ENCODE measurements around the gene ANXA1. TPM values are rescaled to one million over a fixed set of nuclear protein-coding genes. Genes with fewer than 3 reads are reported as not detected.
A peak's percentile ranks its signal among the peaks of the same experiment; 100 is the strongest.
"Not testable (repeated sequence)": the region's sequence is repeated elsewhere in the genome, so short reads cannot be mapped to it uniquely, and the experiment has no call there.

ANXA1 gene
- polyA plus RNA-seq, 4 donors = 19.0 to 84.1 (median 38.1) TPM

DNA sequence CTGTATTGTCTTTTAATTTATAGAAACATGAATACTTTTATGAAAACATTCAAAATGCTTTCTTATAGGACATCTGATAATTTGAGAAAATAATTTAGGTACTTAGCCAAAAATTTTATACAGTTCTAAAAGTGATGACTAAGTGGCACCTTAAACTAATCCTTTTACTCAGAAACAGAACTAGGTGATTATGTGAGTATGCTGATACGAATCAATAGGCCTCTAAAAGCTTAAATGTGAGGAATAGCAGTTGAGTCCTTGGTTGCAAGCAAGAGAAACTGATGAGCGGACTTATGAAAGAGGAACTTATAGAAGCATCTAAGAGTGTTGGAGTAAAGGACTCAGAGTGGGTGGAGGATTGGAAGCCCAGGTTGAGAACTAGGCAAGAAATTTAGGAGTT, 26.4 kb downstream of the ANXA1 start:
- DNase-seq (no peak), FAIRE-seq (no peak)
- Histone ChIP-seq H3K9me3 (ENCODE audit: control insufficient read depth in 2 of 2, insufficient read depth in 1 of 2, low read depth in 1 of 2, low read length in 1 of 2) (no peaks in the 10 kb centered on the region), H3K27me3 (ENCODE audit: control insufficient read depth in 3 of 3, insufficient read depth in 3 of 3, low read length in 3 of 3) (no peaks in the 10 kb centered on the region), H3K27ac (ENCODE audit: low read depth in 1 of 3, low read length in 2 of 3) (no peak overlapping the region), H3K36me3 (ENCODE audit: control insufficient read depth in 3 of 3, insufficient read depth in 2 of 3, low read depth in 1 of 3, low read length in 3 of 3) (no peaks in the 10 kb centered on the region), H3K4me3 (ENCODE audit: low read depth in 1 of 3, low read length in 3 of 3) (no peak overlapping the region), H3K4me1 (ENCODE audit: control insufficient read depth in 3 of 3, insufficient read depth in 2 of 3, low read depth in 1 of 3, low read length in 2 of 3) (no peaks in the 10 kb centered on the region)
- WGBS, 3 donors = 68 to 88% (median 86%) methylated on average over 2 of the region's 2 CpGs

DNA sequence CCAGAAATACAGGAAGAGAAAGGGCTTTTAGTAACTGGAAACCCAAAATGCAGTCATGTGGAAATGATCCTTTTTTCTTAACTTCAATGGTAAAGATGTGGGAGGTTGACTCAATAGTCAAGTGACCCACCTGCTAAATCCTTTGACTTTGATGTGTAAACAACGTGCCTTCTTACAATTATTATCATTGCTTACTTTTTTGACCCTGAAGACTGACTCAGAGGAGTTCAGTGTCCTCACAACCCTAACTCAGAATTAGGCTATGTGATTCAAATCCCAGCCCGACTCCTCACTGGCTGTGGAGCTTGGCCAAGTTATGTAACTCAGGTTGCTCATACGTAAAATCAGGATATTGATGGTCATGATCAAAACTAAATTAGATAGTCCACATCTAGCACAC, 27.9 kb downstream of the ANXA1 start:
- H3K36me3 ChIP-seq (ENCODE audit: control insufficient read depth in 3 of 3, insufficient read depth in 2 of 3, low read depth in 1 of 3, low read length in 3 of 3) = no peaks in the 10 kb centered on the region
- FAIRE-seq (no peak), DNase-seq (no peak)
- H3K27ac ChIP-seq (ENCODE audit: low read depth in 1 of 3, low read length in 2 of 3) = no peak overlapping the region
- 54 to 69% (median 62%) methylated on average over 3 of the region's 3 CpGs for WGBS, 3 donors
- H3K4me1 ChIP-seq (ENCODE audit: control insufficient read depth in 3 of 3, insufficient read depth in 2 of 3, low read depth in 1 of 3, low read length in 2 of 3) = no peaks in the 10 kb centered on the region
- no peak overlapping the region for H3K4me3 ChIP-seq (ENCODE audit: low read depth in 1 of 3, low read length in 3 of 3)
- no peaks in the 10 kb centered on the region for H3K27me3 ChIP-seq (ENCODE audit: control insufficient read depth in 3 of 3, insufficient read depth in 3 of 3, low read length in 3 of 3)
- no peaks in the 10 kb centered on the region for H3K9me3 ChIP-seq (ENCODE audit: control insufficient read depth in 2 of 2, insufficient read depth in 1 of 2, low read depth in 1 of 2, low read length in 1 of 2)

DNA sequence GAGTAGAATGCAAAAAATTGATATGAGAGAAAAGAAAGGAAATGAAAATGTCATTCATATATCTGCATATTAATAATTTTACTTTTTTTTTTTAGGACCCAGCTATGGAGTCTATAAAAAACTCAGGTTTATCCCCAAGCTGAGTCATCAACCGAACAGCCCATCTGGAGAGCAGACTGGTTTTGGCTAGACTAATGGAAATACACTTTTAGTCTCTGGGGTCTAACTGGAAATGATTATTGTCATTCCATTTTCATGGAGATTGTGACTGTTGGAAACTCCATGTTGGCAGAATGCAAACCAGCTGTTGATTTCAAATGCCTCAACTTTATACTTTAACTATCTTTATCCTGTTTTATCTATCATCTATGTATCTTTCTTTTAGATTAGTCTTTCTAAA, 28.7 kb downstream of the ANXA1 start:
- Histone ChIP-seq H3K27ac (ENCODE audit: low read depth in 1 of 3, low read length in 2 of 3) (no peak overlapping the region), H3K9me3 (ENCODE audit: control insufficient read depth in 2 of 2, insufficient read depth in 1 of 2, low read depth in 1 of 2, low read length in 1 of 2) (no peaks in the 10 kb centered on the region), H3K4me3 (ENCODE audit: low read depth in 1 of 3, low read length in 3 of 3) (no peak overlapping the region), H3K36me3 (ENCODE audit: control insufficient read depth in 3 of 3, insufficient read depth in 2 of 3, low read depth in 1 of 3, low read length in 3 of 3) (no peaks in the 10 kb centered on the region), H3K4me1 (ENCODE audit: control insufficient read depth in 3 of 3, insufficient read depth in 2 of 3, low read depth in 1 of 3, low read length in 2 of 3) (no peaks in the 10 kb centered on the region), H3K27me3 (ENCODE audit: control insufficient read depth in 3 of 3, insufficient read depth in 3 of 3, low read length in 3 of 3) (no peaks in the 10 kb centered on the region)
- DNase-seq (no peak), FAIRE-seq (no peak)
- WGBS, 3 donors = 65 to 75% (median 73%) methylated on average over 1 of the region's 1 CpG

DNA sequence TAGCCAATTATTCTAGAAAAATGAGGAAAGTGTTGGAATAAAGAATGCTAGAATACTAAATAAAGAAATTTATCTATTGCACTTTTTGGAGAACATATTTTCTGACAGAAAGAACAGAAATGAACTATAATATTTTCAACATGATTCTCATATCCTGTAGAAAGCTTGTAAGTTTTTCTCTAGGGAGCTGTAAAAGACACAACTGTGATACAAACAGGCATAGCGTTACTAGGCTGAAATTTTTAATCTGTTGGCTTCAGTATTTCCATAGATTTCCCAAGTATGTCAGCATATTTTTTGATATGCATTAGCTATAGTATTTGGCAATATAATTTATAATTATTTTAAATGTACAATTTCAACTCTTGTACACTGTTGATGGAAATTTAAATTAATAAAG, 31.3 kb downstream of the ANXA1 start:
- no peak overlapping the region for H3K27ac ChIP-seq (ENCODE audit: low read depth in 1 of 3, low read length in 2 of 3)
- no peaks in the 10 kb centered on the region for H3K4me1 ChIP-seq (ENCODE audit: control insufficient read depth in 3 of 3, insufficient read depth in 2 of 3, low read depth in 1 of 3, low read length in 2 of 3)
- peaks cover 0 to 3% of the 10 kb centered on the region in 2 donors for H3K9me3 ChIP-seq (ENCODE audit: control insufficient read depth in 2 of 2, insufficient read depth in 1 of 2, low read depth in 1 of 2, low read length in 1 of 2)
- FAIRE-seq (no peak), DNase-seq (no peak)
- H3K27me3 ChIP-seq (ENCODE audit: control insufficient read depth in 3 of 3, insufficient read depth in 3 of 3, low read length in 3 of 3) = no peaks in the 10 kb centered on the region
- H3K36me3 ChIP-seq (ENCODE audit: control insufficient read depth in 3 of 3, insufficient read depth in 2 of 3, low read depth in 1 of 3, low read length in 3 of 3) = no peaks in the 10 kb centered on the region
- H3K4me3 ChIP-seq (ENCODE audit: low read depth in 1 of 3, low read length in 3 of 3) = no peak overlapping the region
- 95 to 98% (median 95%) methylated on average over 1 of the region's 1 CpG for WGBS, 3 donors

DNA sequence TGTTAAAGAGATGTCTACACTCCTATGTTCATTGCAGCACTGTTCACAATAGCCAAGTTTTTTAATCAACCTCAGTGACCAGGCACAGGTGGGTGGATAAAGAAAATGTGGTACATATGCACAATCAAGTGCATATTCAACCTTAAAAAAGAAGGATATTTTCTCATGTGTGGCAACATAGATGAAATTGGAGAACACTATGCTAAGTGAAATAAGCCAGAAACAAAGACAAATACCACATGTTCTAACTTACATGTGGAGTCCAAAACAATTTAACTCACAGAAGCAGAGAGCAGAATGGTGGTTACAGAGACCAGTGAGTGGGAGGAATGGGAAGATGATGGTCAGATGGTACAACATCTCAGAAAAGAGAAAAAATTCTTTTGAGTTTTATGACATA, 31.8 kb downstream of the ANXA1 start:
- no peak overlapping the region for H3K4me3 ChIP-seq (ENCODE audit: low read depth in 1 of 3, low read length in 3 of 3)
- no peak overlapping the region for H3K27ac ChIP-seq (ENCODE audit: low read depth in 1 of 3, low read length in 2 of 3)
- H3K27me3 ChIP-seq (ENCODE audit: control insufficient read depth in 3 of 3, insufficient read depth in 3 of 3, low read length in 3 of 3) = no peaks in the 10 kb centered on the region
- H3K36me3 ChIP-seq (ENCODE audit: control insufficient read depth in 3 of 3, insufficient read depth in 2 of 3, low read depth in 1 of 3, low read length in 3 of 3) = no peaks in the 10 kb centered on the region
- H3K9me3 ChIP-seq (ENCODE audit: control insufficient read depth in 2 of 2, insufficient read depth in 1 of 2, low read depth in 1 of 2, low read length in 1 of 2) = peaks cover 0 to 3% of the 10 kb centered on the region in 2 donors
- no peak for FAIRE-seq
- no peaks in the 10 kb centered on the region for H3K4me1 ChIP-seq (ENCODE audit: control insufficient read depth in 3 of 3, insufficient read depth in 2 of 3, low read depth in 1 of 3, low read length in 2 of 3)
- DNase-seq = no peak

DNA sequence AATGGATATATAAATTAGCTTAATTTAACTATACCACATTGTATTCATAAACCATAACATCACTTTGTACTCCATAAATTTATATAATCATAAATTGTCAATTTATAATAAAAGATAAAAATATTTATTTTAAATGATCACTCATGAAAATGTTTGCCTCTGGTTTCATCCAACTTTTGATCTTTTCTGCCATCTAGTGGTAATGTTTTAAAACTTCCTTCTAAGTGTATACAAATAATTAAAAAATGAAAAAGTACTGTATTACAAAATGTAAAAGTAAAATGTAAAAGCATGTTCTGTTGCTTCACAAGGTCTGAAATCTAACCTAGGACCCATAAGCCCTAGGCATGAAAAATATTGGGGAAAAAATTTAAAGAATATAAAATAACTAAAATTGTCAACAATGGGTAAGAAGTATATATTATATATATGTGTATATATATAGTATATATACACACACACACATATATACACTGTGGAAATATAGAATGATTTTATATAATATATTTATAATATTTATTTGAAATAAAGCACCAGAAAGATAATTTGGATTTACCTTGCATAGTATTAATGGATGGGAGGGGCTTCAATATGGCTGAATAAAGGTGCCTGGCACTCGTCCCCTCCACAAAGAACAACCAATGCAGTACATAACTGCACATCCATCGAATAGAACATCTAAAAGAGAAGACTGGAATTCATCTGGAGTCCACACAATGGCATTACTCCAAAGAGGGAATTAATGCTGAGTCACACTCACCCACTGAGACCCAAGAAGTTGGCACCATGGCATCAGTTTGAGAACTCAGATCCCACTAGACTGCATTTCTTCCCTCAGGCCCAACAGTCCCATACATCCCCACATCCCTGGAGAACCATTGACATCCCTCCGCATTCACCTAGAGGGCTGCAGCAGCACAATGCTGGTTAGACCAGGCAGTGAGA, 32.5 kb downstream of the ANXA1 start:
- FAIRE-seq (peak; percentile 99), DNase-seq (peak; percentile 43 to 53)
- WGBS, 3 donors = 49 to 58% (median 52%) methylated on average over 3 of the region's 3 CpGs
- no peaks in the 10 kb centered on the region for H3K36me3 ChIP-seq (ENCODE audit: control insufficient read depth in 3 of 3, insufficient read depth in 2 of 3, low read depth in 1 of 3, low read length in 3 of 3)
- no peak overlapping the region for H3K4me3 ChIP-seq (ENCODE audit: low read depth in 1 of 3, low read length in 3 of 3)
- H3K9me3 ChIP-seq (ENCODE audit: control insufficient read depth in 2 of 2, insufficient read depth in 1 of 2, low read depth in 1 of 2, low read length in 1 of 2) = peaks cover 0 to 3% of the 10 kb centered on the region in 2 donors
- no peaks in the 10 kb centered on the region for H3K27me3 ChIP-seq (ENCODE audit: control insufficient read depth in 3 of 3, insufficient read depth in 3 of 3, low read length in 3 of 3)
- H3K27ac ChIP-seq (ENCODE audit: low read depth in 1 of 3, low read length in 2 of 3) = no peak overlapping the region
- no peaks in the 10 kb centered on the region for H3K4me1 ChIP-seq (ENCODE audit: control insufficient read depth in 3 of 3, insufficient read depth in 2 of 3, low read depth in 1 of 3, low read length in 2 of 3)

DNA sequence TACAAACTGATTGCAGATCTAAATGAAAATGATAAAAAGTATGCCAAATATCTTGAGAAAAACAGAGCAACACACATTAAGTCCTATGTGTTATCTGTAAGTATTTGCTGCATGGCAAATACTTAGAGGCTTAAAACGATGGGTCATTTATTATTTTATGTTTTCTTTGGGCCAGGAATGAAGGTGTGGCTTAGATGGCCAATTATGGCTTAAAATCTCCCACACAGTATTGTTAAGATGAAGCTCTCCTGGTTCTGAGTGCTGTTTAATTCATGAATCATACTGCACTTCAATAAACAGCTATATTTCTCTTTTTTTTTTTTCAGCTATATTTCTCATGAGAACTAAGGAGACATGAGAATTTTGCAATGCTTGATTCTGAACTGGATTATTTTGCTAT, 39.4 kb downstream of the ANXA1 start:
- H3K36me3 ChIP-seq (ENCODE audit: control insufficient read depth in 3 of 3, insufficient read depth in 2 of 3, low read depth in 1 of 3, low read length in 3 of 3); FAIRE-seq; DNase-seq; H3K9me3 ChIP-seq (ENCODE audit: control insufficient read depth in 2 of 2, insufficient read depth in 1 of 2, low read depth in 1 of 2, low read length in 1 of 2); H3K27ac ChIP-seq (ENCODE audit: low read depth in 1 of 3, low read length in 2 of 3); H3K27me3 ChIP-seq (ENCODE audit: control insufficient read depth in 3 of 3, insufficient read depth in 3 of 3, low read length in 3 of 3); H3K4me1 ChIP-seq (ENCODE audit: control insufficient read depth in 3 of 3, insufficient read depth in 2 of 3, low read depth in 1 of 3, low read length in 2 of 3); H3K4me3 ChIP-seq (ENCODE audit: low read depth in 1 of 3, low read length in 3 of 3): not testable (repeated sequence)
- WGBS, 3 donors = 14 to 31% (median 30%) methylated on average over 1 of the region's 1 CpG

DNA sequence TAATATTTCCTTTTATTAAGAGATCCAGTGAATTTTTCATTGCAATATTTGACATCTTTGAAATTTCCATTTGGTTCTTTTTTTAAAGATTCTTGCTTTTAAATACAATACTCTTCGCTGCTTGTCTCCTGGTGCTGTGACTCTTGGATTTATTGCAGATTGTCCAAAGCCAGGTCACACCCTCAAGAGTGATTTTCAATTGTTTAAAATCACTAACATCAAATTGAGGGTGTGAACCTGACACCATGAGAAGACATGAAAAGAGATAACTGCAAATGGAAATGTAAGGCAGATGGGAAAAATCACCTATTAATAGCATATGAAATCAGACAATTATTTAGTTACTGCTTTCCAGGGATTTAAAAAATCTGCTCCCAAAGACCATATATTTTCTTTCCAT, 42.6 kb downstream of the ANXA1 start:
- WGBS, 3 donors = 69 to 100% (median 79%) methylated on average over 1 of the region's 1 CpG

DNA sequence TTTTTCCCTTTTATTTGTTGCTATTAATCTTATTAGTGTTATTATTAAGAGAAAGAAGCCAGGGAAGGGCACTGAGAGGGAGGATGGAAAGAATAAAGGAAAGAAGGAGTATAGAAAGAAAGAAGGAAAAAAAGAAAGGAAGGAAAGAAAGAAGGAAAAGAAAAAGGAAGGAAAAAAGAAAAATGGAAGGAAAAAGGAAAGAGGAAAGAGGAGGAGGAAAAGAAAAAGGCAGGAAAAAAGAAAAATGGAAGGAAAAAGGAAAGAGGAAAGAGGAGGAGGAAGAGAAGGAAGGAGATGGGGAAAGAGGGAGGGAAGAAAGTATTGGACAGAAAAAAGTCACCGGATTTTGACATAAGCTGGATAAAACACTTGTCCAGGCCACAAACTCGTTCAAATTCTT, 47.8 kb downstream of the ANXA1 start:
- H3K4me1 ChIP-seq (ENCODE audit: control insufficient read depth in 3 of 3, insufficient read depth in 2 of 3, low read depth in 1 of 3, low read length in 2 of 3) = no peaks in the 10 kb centered on the region
- DNase-seq = no peak
- H3K36me3 ChIP-seq (ENCODE audit: control insufficient read depth in 3 of 3, insufficient read depth in 2 of 3, low read depth in 1 of 3, low read length in 3 of 3) = no peaks in the 10 kb centered on the region
- FAIRE-seq = no peak
- 58 to 65% (median 62%) methylated on average over 2 of the region's 2 CpGs for WGBS, 3 donors
- no peak overlapping the region for H3K27ac ChIP-seq (ENCODE audit: low read depth in 1 of 3, low read length in 2 of 3)
- no peaks in the 10 kb centered on the region for H3K9me3 ChIP-seq (ENCODE audit: control insufficient read depth in 2 of 2, insufficient read depth in 1 of 2, low read depth in 1 of 2, low read length in 1 of 2)
- no peak overlapping the region for H3K4me3 ChIP-seq (ENCODE audit: low read depth in 1 of 3, low read length in 3 of 3)
- H3K27me3 ChIP-seq (ENCODE audit: control insufficient read depth in 3 of 3, insufficient read depth in 3 of 3, low read length in 3 of 3) = no peaks in the 10 kb centered on the region

More for the DNA sequence above, 42.6 kb downstream of the ANXA1 start:
- Histone ChIP-seq H3K27ac (ENCODE audit: low read depth in 1 of 3, low read length in 2 of 3) (no peak overlapping the region), H3K9me3 (ENCODE audit: control insufficient read depth in 2 of 2, insufficient read depth in 1 of 2, low read depth in 1 of 2, low read length in 1 of 2) (no peaks in the 10 kb centered on the region), H3K27me3 (ENCODE audit: control insufficient read depth in 3 of 3, insufficient read depth in 3 of 3, low read length in 3 of 3) (no peaks in the 10 kb centered on the region), H3K36me3 (ENCODE audit: control insufficient read depth in 3 of 3, insufficient read depth in 2 of 3, low read depth in 1 of 3, low read length in 3 of 3) (no peaks in the 10 kb centered on the region), H3K4me1 (ENCODE audit: control insufficient read depth in 3 of 3, insufficient read depth in 2 of 3, low read depth in 1 of 3, low read length in 2 of 3) (no peaks in the 10 kb centered on the region), H3K4me3 (ENCODE audit: low read depth in 1 of 3, low read length in 3 of 3) (no peak overlapping the region)
- no peak for DNase-seq
- no peak for FAIRE-seq
